GM20000 (cell line): Measurements from ENCODE around the gene ASCL3.
"Not testable (repeated sequence)": the region's sequence is repeated elsewhere in the genome, so short reads cannot be mapped to it uniquely, and the experiment has no call there.

ENCODE experiments used
- DNase-seq: peaks from one replicate; pipeline ENCODE4 v3.0.0; 2012; ENCODE audit warnings: low spot score
- TF ChIP-seq, protein P1 (sequence below): IDR thresholded peaks from 2 replicates; pipeline ENCODE4 v1.5.1; 2012; ENCODE audit warnings: mild to moderate bottlenecking, control low read depth; ENCODE audit errors: extremely low read depth, missing control alignments

Gene ASCL3

DNA sequence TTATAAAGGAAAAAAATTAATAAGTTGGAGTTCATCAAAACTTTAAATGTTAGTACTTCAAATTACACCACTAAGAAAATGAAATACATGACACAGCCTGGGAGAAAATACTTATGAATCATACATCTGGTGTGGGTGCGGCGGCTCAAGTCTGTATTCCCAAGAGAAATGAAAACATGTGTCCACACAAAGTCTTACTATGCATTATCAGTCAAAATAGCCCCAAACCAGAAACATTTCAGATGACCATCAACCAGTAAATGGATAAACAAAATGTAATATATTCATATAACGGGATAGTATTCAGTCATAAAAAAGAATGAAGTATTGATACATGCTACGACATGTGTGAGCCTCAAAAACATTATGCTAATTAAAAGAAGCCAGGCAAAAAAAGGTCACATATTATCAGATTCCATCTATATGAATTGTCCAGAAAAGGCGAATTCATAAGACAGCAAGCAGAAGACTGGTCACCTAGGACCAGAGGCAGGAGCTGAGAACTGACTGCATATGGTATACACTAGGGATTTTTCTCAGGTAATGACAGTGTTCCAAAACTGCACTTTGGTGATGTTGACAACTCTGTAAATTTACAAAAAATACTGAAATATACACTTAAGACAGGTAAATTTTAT lies 37.2 kb downstream of the ASCL3 start:
- TF ChIP-seq, protein P1, sequence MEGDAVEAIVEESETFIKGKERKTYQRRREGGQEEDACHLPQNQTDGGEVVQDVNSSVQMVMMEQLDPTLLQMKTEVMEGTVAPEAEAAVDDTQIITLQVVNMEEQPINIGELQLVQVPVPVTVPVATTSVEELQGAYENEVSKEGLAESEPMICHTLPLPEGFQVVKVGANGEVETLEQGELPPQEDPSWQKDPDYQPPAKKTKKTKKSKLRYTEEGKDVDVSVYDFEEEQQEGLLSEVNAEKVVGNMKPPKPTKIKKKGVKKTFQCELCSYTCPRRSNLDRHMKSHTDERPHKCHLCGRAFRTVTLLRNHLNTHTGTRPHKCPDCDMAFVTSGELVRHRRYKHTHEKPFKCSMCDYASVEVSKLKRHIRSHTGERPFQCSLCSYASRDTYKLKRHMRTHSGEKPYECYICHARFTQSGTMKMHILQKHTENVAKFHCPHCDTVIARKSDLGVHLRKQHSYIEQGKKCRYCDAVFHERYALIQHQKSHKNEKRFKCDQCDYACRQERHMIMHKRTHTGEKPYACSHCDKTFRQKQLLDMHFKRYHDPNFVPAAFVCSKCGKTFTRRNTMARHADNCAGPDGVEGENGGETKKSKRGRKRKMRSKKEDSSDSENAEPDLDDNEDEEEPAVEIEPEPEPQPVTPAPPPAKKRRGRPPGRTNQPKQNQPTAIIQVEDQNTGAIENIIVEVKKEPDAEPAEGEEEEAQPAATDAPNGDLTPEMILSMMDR: no peak
- DNase-seq: no peak

GRCh38 chr11:8899119-8899753 lies 43.6 kb downstream of the ASCL3 start:
- DNase-seq: no peak

GRCh38 chr11:8891185-8891584 lies 51.6 kb downstream of the ASCL3 start:
- not testable (repeated sequence) for DNase-seq

More at GRCh38 chr11:8899119-8899753, 43.6 kb downstream of the ASCL3 start:
- TF ChIP-seq, protein P1: no peak
